Testis (tissue), 2 donors: ENCODE data around the gene ITM2C.

ENCODE experiments used
- CTCF ChIP-seq, 3 experiments: fragments of 450-650 bp in 2 of 3; fragments of 200-600 bp in 1 of 3; sonication (generic) in 1 of 3; IDR thresholded peaks; one replicate each; pipeline ENCODE4 v1.5.1; 2016 to 2019; ENCODE audit warnings: antibody characterized with exemption in 3 of 3, mild to moderate bottlenecking in 2 of 3, moderate library complexity in 1 of 3
- POLR2A ChIP-seq: fragments of 450-650 bp; IDR thresholded peaks from one replicate; pipeline ENCODE4 v1.6.1; 2017; ENCODE audit warnings: antibody characterized with exemption, mild to moderate bottlenecking, moderate library complexity

GRCh38 chr2:230829959-230830358, 34.8 kb upstream of the ITM2C start:
- TF ChIP-seq POLR2A (no peak), CTCF (IDR thresholded peaks at IDR 0.05) (no peak)
